Right cardiac atrium (tissue), 5 donors: ENCODE results near the gene RPL12. TPM values are rescaled to one million over a fixed set of nuclear protein-coding genes. Genes with fewer than 3 reads are reported as not detected.

Experiments
- ATAC-seq, 2 donors: fragments of 200-7000 bp; cut with Tn5 transposase; one replicate each; pipeline versions ENCODE4 v1.8.0 to v1.9.1; 2020; ENCODE audit warnings: moderate library complexity in 2 of 2, mild to moderate bottlenecking in 1 of 2
- DNase-seq, 3 donors: peaks; one replicate each; pipeline ENCODE4 v3.0.0-alpha.2; 2020
- H3K27ac ChIP-seq: one replicate; pipeline ENCODE4 v1.5.1; 2013; ENCODE audit warnings: mild to moderate bottlenecking, low read length, control low read depth, moderate library complexity
- H3K27me3 ChIP-seq: one replicate; pipeline ENCODE4 v1.6.1; 2013; ENCODE audit not compliant: control insufficient read depth, insufficient read depth
- H3K4me1 ChIP-seq: one replicate; pipeline ENCODE4 v1.6.1; 2013; ENCODE audit warnings: low read length; ENCODE audit not compliant: control insufficient read depth, insufficient read depth
- H3K4me3 ChIP-seq: one replicate; pipeline ENCODE4 v1.5.1; 2013; ENCODE audit warnings: low read length, control low read depth
- H3K9me3 ChIP-seq: one replicate; pipeline ENCODE4 v1.6.1; 2013; ENCODE audit warnings: low read length; ENCODE audit not compliant: control insufficient read depth
- WGBS: extraction: QIAGEN DNeasy Blood & Tissue Kit; methylation state at CpG from one replicate; pipeline ENCODE4 v1.1.7; 2013; 5-methylcytosine and 5-hydroxymethylcytosine counted together
- intact Hi-C, 4 donors: fragments of 100-400 bp; cut with DNase I; formaldehyde crosslinking; loops; one replicate each; pipeline versions ENCODE4 v1.11.0 to v1.14.0; 2022 to 2023
- polyA plus RNA-seq: library from polyadenylated mRNA; stranded (reverse); fragments of 200-250 nt; gene quantifications from one replicate; pipeline ENCODE4 v1.2.3, GENCODE V29; 2013
- total RNA-seq, 4 donors: library from RNA; stranded (reverse); fragmentation: NEBNext Ultra II Directional; extraction: Animal tissue kit (Norgen Biotek cat#: 25700); gene quantifications; one replicate each; pipeline ENCODE4 v1.2.1, GENCODE V29; 2021
- donor health status: healthy with polysubstance abuse.
- donor health status: DM: no; HTN: yes; CAD: no.
- donor health status: DM: no; HTN: no; CAD: no.
- donor health status: DM: no; HTN: yes; CAD: no; lungs with severe emphysema.
- donor health status: DM: yes; HTN: yes; CAD: no.

Gene RPL12
- total and polyA plus RNA-seq, 5 donors: 535 to 1,268 (median 637) TPM

GRCh38 chr9:127437497-127438264 is 13.5 kb downstream of the RPL12 start:
- H3K9me3 ChIP-seq: no peaks in the 10 kb centered on the region
- no peaks in the 10 kb centered on the region for H3K27me3 ChIP-seq
- no peak overlapping the region for H3K27ac ChIP-seq
- DNase-seq: no peak
- WGBS: 87% methylated on average over 12 of the region's 12 CpGs
- no peak for ATAC-seq
- no peaks in the 10 kb centered on the region for H3K4me1 ChIP-seq
- intact Hi-C loops: no loop called here
- H3K4me3 ChIP-seq: no peak overlapping the region

- no peaks in the 10 kb centered on the region for H3K9me3 ChIP-seq
- H3K4me1 ChIP-seq: no peaks in the 10 kb centered on the region
- no peak for ATAC-seq
- intact Hi-C loops: no loop called here
- no peak for DNase-seq
- no peak overlapping the region for H3K4me3 ChIP-seq
- H3K27ac ChIP-seq: no peak overlapping the region
- 94% methylated on average over 8 of the region's 8 CpGs for WGBS
- no peaks in the 10 kb centered on the region for H3K27me3 ChIP-seq
Observed at GRCh38 chr9:127430415-127430814, 20.8 kb downstream of the RPL12 start.

GRCh38 chr9:127428348-127428747 is 22.9 kb downstream of the RPL12 start:
- 89% methylated on average over 3 of the region's 3 CpGs for whole genome bisulfite sequencing
- intact Hi-C loops: no loop called here
- no peak overlapping the region for H3K27ac ChIP-seq
- ATAC-seq (no peak), DNase-seq (no peak)
- no peak overlapping the region for H3K4me3 ChIP-seq
- H3K9me3 ChIP-seq: no peaks in the 10 kb centered on the region
- no peaks in the 10 kb centered on the region for H3K27me3 ChIP-seq
- H3K4me1 ChIP-seq: no peaks in the 10 kb centered on the region

- DNase-seq (no peak), ATAC-seq (no peak)
- Histone ChIP-seq H3K4me3 (no peak overlapping the region), H3K27ac (no peak overlapping the region), H3K4me1 (no peaks in the 10 kb centered on the region), H3K9me3 (no peaks in the 10 kb centered on the region), H3K27me3 (no peaks in the 10 kb centered on the region)
- intact Hi-C loops: no loop called here
- 89% methylated on average over 2 of the region's 2 CpGs for WGBS
Observed at GRCh38 chr9:127426756-127427155, 24.4 kb downstream of the RPL12 start.

- H3K9me3 ChIP-seq: no peaks in the 10 kb centered on the region
- H3K4me3 ChIP-seq: peak overlapping the region; percentile 76
- H3K27me3 ChIP-seq: no peaks in the 10 kb centered on the region
- H3K27ac ChIP-seq: peak overlapping the region; percentile 96
- ATAC-seq: no peak
- intact Hi-C loops: no loop called here
- H3K4me1 ChIP-seq: no peaks in the 10 kb centered on the region
- under 1% methylated on average over 13 of the region's 13 CpGs for WGBS
- no peak for DNase-seq
Observed at GRCh38 chr9:127424676-127424999, 26.6 kb downstream of the RPL12 start.

GRCh38 chr9:127423934-127424675 is 27.1 kb downstream of the RPL12 start, which contains the start of gene ZNF79:
Gene ZNF79 (plus strand): TSS chr9:127424382. CDS start chr9:127424788, 406 bp downstream.
- under 1% methylated on average over 54 of the region's 54 CpGs for WGBS

GRCh38 chr9:127423476-127423933 is 27.7 kb downstream of the RPL12 start:
- Histone ChIP-seq H3K4me1 (no peaks in the 10 kb centered on the region), H3K27ac (peak overlapping the region; percentile 96), H3K27me3 (no peaks in the 10 kb centered on the region), H3K4me3 (peak overlapping the region; percentile 76), H3K9me3 (no peaks in the 10 kb centered on the region)
- intact Hi-C loops: no loop called here
- WGBS: 1% methylated on average over 9 of the region's 9 CpGs
- ATAC-seq (no peak), DNase-seq (no peak)

More at GRCh38 chr9:127423934-127424675, 27.1 kb downstream of the RPL12 start, which contains the start of gene ZNF79:
- H3K27me3 ChIP-seq: no peaks in the 10 kb centered on the region
- ATAC-seq (peak; percentile 98), DNase-seq (peak; percentile 94 to 98 (median 98))
- no peaks in the 10 kb centered on the region for H3K4me1 ChIP-seq
- H3K27ac ChIP-seq: peak within 1 kb of the TSS; percentile 96
- H3K4me3 ChIP-seq: peak within 1 kb of the TSS; percentile 76
- intact Hi-C loops: no loop called here
- no peaks in the 10 kb centered on the region for H3K9me3 ChIP-seq

- intact Hi-C loops: no loop called here
- ATAC-seq (no peak), DNase-seq (no peak)
- Histone ChIP-seq H3K27me3 (no peaks in the 10 kb centered on the region), H3K9me3 (no peaks in the 10 kb centered on the region), H3K4me1 (no peaks in the 10 kb centered on the region), H3K4me3 (peak overlapping the region; percentile 76), H3K27ac (no peak overlapping the region)
- 48% methylated on average over 6 of the region's 6 CpGs for WGBS
Observed at GRCh38 chr9:127422787-127423186, 28.4 kb downstream of the RPL12 start.

GRCh38 chr9:127422133-127422782 is 28.9 kb downstream of the RPL12 start:
- H3K4me3 ChIP-seq: no peak overlapping the region
- H3K27ac ChIP-seq: no peak overlapping the region
- WGBS: 77% methylated on average over 10 of the region's 10 CpGs
- intact Hi-C loops: no loop called here
- H3K4me1 ChIP-seq: no peaks in the 10 kb centered on the region
- ATAC-seq (no peak), DNase-seq (no peak)
- H3K9me3 ChIP-seq: no peaks in the 10 kb centered on the region
- no peaks in the 10 kb centered on the region for H3K27me3 ChIP-seq

GRCh38 chr9:127421057-127421456 is 30.1 kb downstream of the RPL12 start:
- no peaks in the 10 kb centered on the region for H3K27me3 ChIP-seq
- ATAC-seq: no peak
- no peak overlapping the region for H3K4me3 ChIP-seq
- no peak for DNase-seq
- no peaks in the 10 kb centered on the region for H3K4me1 ChIP-seq
- no peak overlapping the region for H3K27ac ChIP-seq
- 91% methylated on average over 7 of the region's 7 CpGs for WGBS
- intact Hi-C loops: no loop called here
- no peaks in the 10 kb centered on the region for H3K9me3 ChIP-seq

GRCh38 chr9:127419348-127419747 is 31.9 kb downstream of the RPL12 start:
- Histone ChIP-seq H3K4me1 (no peaks in the 10 kb centered on the region), H3K27ac (no peak overlapping the region), H3K9me3 (no peaks in the 10 kb centered on the region), H3K4me3 (no peak overlapping the region), H3K27me3 (no peaks in the 10 kb centered on the region)
- intact Hi-C loops: no loop called here
- WGBS: 69% methylated on average over 6 of the region's 6 CpGs
- DNase-seq: no peak
- no peak for ATAC-seq
